Measurements from ENCODE around the gene TAS2R5. TPM values are rescaled to one million over a fixed set of nuclear protein-coding genes. Genes with fewer than 3 reads are reported as not detected.
"Not testable (repeated sequence)": the region's sequence is repeated elsewhere in the genome, so short reads cannot be mapped to it uniquely, and the experiment has no call there.

The TAS2R5 gene
- total RNA-seq, 4 donors from 2014 or later: 0.80 to 3.1 (median 2.3) TPM; not detected in 1

- Histone ChIP-seq H3K27me3 (no peaks in the 10 kb centered on the region), H3K4me1 (no peaks in the 10 kb centered on the region), H3K36me3 (peaks cover 21 to 100% (median 36%) of the 10 kb centered on the region in 3 donors), H3K9me3 (peaks cover 0 to 30% (median 25%) of the 10 kb centered on the region in 3 donors), H3K4me3 (no peak overlapping the region), H3K27ac (no peak overlapping the region)
- intact Hi-C loops (cut with DNase I): no loop called here
- WGBS, 2 donors: 95 to 97% methylated on average over 13 of the region's 13 CpGs
- DNase-seq: no peak
- TF ChIP-seq CTCF (IDR thresholded peaks at IDR 0.05) (peak in 1 of 6 experiments; percentile 26), POLR2A (IDR thresholded peaks at IDR 0.05) (no peak)
These were observed 37.4 kb upstream of the TAS2R5 start for GRCh38 chr7:141752634-141753033.

GRCh38 chr7:141754939-141755338 lies 35.1 kb upstream of the TAS2R5 start:
- peaks cover 0 to 30% (median 25%) of the 10 kb centered on the region in 3 donors for H3K9me3 ChIP-seq
- no peak overlapping the region for H3K27ac ChIP-seq
- no peak for TF ChIP-seq POLR2A (IDR thresholded peaks at IDR 0.05)
- TF ChIP-seq CTCF (IDR thresholded peaks at IDR 0.05): peak in 3 of 6 experiments; percentile 24 to 41 (median 32)
- intact Hi-C loops (cut with DNase I): no loop called here
- DNase-seq: no peak
- 91% methylated on average over 6 of the region's 6 CpGs for WGBS, 2 donors
- no peaks in the 10 kb centered on the region for H3K4me1 ChIP-seq
- H3K36me3 ChIP-seq: peaks cover 16 to 100% (median 35%) of the 10 kb centered on the region in 3 donors
- no peak overlapping the region for H3K4me3 ChIP-seq
- no peaks in the 10 kb centered on the region for H3K27me3 ChIP-seq

GRCh38 chr7:141763797-141764196 lies 26.2 kb upstream of the TAS2R5 start, which contains the start of gene TAS2R3:
Gene TAS2R3 (plus strand): TSS chr7:141764097. CDS start chr7:141764159, 62 bp downstream.
- WGBS, 2 donors: 94% methylated on average over 3 of the region's 3 CpGs
- no peak within 1 kb of the TSS for H3K27ac ChIP-seq
- peaks cover 0 to 77% (median 10%) of the 10 kb centered on the region in 3 donors for H3K36me3 ChIP-seq
- H3K4me3 ChIP-seq: no peak within 1 kb of the TSS
- H3K4me1 ChIP-seq: no peaks in the 10 kb centered on the region
- TF ChIP-seq CTCF (IDR thresholded peaks at IDR 0.05) (no peak), POLR2A (IDR thresholded peaks at IDR 0.05) (no peak)
- DNase-seq: no peak
- H3K27me3 ChIP-seq: no peaks in the 10 kb centered on the region
- intact Hi-C loops (cut with DNase I): no loop called here
- no peaks in the 10 kb centered on the region for H3K9me3 ChIP-seq

- peaks cover 0 to 27% (median 0%) of the 10 kb centered on the region in 3 donors for H3K36me3 ChIP-seq
- H3K27ac ChIP-seq; DNase-seq; H3K4me1 ChIP-seq; H3K27me3 ChIP-seq; intact Hi-C loops (cut with DNase I); H3K9me3 ChIP-seq; H3K4me3 ChIP-seq: not testable (repeated sequence)
- 95 to 97% methylated on average over 3 of the region's 3 CpGs for WGBS, 2 donors
These were observed 19.9 kb upstream of the TAS2R5 start for GRCh38 chr7:141770083-141770583.

- intact Hi-C loops (cut with DNase I): no loop called here
These were observed 13.6 kb upstream of the TAS2R5 start, which contains the start of gene TAS2R4 for GRCh38 chr7:141776374-141776773. Gene TAS2R4 (plus strand): TSS chr7:141776674. CDS start chr7:141778489, 1,815 bp downstream.

More at GRCh38 chr7:141776374-141776773, 13.6 kb upstream of the TAS2R5 start, which contains the start of gene TAS2R4:
- DNase-seq: no peak
- peaks cover 0 to 15% (median 0%) of the 10 kb centered on the region in 3 donors for H3K9me3 ChIP-seq
- H3K27ac ChIP-seq: no peak within 1 kb of the TSS
- no peaks in the 10 kb centered on the region for H3K27me3 ChIP-seq
- WGBS, 2 donors: 93 to 100% methylated on average over 1 of the region's 1 CpG
- no peaks in the 10 kb centered on the region for H3K4me1 ChIP-seq
- TF ChIP-seq POLR2A (IDR thresholded peaks at IDR 0.05) (no peak), CTCF (IDR thresholded peaks at IDR 0.05) (no peak)
- H3K4me3 ChIP-seq: no peak within 1 kb of the TSS
- H3K36me3 ChIP-seq: peaks cover 0 to 62% (median 0%) of the 10 kb centered on the region in 3 donors
